ENCODE measurements around the gene CSRNP3. TPM values are rescaled to one million over a fixed set of nuclear protein-coding genes. Genes with fewer than 3 reads are reported as not detected.

CSRNP3 gene
- polyA plus RNA-seq, 2 of the 4 experiments (the other 2 are of a cell fraction) = 0.05 to 0.25 TPM

DNA sequence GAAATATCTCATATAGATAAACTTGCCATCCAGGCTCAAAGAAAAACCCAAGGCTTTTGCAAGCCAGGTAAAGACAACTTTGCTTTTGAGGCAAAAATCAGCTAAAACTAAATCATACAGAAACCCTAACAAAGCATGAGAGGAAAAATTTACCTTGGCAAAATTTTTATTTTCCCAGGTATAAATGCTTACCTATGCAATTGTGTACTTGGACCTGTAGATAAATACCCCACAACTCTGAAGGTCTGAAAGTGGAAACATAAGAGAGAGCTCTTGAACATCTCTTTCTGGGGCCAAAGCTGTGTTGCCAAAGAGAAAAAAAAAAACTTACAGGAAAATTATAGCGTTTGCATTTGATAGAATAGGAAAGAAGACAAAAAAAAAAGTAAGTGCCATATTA is 14.6 kb upstream of the CSRNP3 start:
- no peaks in the 10 kb centered on the region for H3K9me3 ChIP-seq
- CTCF ChIA-PET = no interaction called here
- TF ChIP-seq NFE2L2 (conservative IDR thresholded peaks at IDR 0.05; ENCODE audit: low read length) = no peak
- no peak for TF ChIP-seq HOXA7 (CRISPR knock-in tag; IDR thresholded peaks at IDR 0.05)
- no peak for TF ChIP-seq MYC (IDR thresholded peaks at IDR 0.05; ENCODE audit: borderline replicate concordance, low read length)
- no peak for TF ChIP-seq CHD2 (IDR thresholded peaks at IDR 0.05; ENCODE audit: low read length, partially characterized antibody)
- no peak for TF ChIP-seq NPAS2 (CRISPR knock-in tag; IDR thresholded peaks at IDR 0.05; ENCODE audit: borderline replicate concordance)
- TF ChIP-seq ZFP36 (IDR thresholded peaks at IDR 0.05; ENCODE audit: borderline replicate concordance, partially characterized antibody) = no peak
- TF ChIP-seq, protein P1, sequence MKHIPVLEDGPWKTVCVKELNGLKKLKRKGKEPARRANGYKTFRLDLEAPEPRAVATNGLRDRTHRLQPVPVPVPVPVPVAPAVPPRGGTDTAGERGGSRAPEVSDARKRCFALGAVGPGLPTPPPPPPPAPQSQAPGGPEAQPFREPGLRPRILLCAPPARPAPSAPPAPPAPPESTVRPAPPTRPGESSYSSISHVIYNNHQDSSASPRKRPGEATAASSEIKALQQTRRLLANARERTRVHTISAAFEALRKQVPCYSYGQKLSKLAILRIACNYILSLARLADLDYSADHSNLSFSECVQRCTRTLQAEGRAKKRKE (CRISPR knock-in tag; IDR thresholded peaks at IDR 0.05; ENCODE audit: low read depth) = no peak
- TF ChIP-seq EHMT2 (IDR thresholded peaks at IDR 0.05; ENCODE audit: low read depth) = no peak
- TF ChIP-seq, protein P2, sequence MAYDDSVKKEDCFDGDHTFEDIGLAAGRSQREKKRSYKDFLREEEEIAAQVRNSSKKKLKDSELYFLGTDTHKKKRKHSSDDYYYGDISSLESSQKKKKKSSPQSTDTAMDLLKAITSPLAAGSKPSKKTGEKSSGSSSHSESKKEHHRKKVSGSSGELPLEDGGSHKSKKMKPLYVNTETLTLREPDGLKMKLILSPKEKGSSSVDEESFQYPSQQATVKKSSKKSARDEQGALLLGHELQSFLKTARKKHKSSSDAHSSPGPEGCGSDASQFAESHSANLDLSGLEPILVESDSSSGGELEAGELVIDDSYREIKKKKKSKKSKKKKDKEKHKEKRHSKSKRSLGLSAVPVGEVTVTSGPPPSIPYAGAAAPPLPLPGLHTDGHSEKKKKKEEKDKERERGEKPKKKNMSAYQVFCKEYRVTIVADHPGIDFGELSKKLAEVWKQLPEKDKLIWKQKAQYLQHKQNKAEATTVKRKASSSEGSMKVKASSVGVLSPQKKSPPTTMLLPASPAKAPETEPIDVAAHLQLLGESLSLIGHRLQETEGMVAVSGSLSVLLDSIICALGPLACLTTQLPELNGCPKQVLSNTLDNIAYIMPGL (CRISPR knock-in tag; IDR thresholded peaks at IDR 0.05; ENCODE audit: borderline replicate concordance) = no peak
- TF ChIP-seq, protein P3, sequence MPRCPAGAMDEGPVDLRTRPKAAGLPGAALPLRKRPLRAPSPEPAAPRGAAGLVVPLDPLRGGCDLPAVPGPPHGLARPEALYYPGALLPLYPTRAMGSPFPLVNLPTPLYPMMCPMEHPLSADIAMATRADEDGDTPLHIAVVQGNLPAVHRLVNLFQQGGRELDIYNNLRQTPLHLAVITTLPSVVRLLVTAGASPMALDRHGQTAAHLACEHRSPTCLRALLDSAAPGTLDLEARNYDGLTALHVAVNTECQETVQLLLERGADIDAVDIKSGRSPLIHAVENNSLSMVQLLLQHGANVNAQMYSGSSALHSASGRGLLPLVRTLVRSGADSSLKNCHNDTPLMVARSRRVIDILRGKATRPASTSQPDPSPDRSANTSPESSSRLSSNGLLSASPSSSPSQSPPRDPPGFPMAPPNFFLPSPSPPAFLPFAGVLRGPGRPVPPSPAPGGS (IDR thresholded peaks at IDR 0.05) = no peak
- TF ChIP-seq RNF2 (IDR thresholded peaks at IDR 0.05; ENCODE audit: borderline replicate concordance, low read depth) = no peak
- TF ChIP-seq FOXS1 (CRISPR knock-in tag; IDR thresholded peaks at IDR 0.05) = no peak
- TF ChIP-seq HDAC2 (IDR thresholded peaks at IDR 0.05) = no peak
- DNase-seq (ENCODE audit: low read depth in 1 of 2, low spot score in 1 of 2) = no peak
- H3K27ac ChIP-seq = no peak overlapping the region
- FAIRE-seq = no peak
- no peaks in the 10 kb centered on the region for H3K4me1 ChIP-seq
- 50% methylated on average over 1 of the region's 1 CpG for WGBS (ENCODE audit: missing lambda C conversion rate)
- no peak for ATAC-seq
- POLR2A ChIA-PET = no interaction called here
- no peak overlapping the region for H3K4me2 ChIP-seq
- H3K4me3 ChIP-seq = no peak overlapping the region

DNA sequence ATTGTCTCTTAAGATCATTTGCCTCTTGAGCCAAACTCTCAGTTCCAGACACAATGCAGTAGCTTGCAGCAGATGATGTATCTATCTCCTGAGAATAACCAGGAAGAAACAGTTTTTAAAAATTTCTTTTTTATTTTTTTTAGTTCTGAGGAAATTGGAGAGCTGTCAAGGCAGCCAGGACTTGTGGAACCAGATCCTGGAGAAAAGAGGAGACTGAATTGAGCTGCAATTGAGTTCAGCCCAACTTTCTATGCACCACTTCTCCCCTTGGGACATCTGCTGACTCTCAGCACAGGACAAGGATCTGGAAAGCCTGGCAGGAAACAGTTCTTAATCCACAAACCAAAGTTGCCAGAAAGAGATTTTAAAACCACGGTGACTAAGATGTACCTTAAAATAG is 13.5 kb upstream of the CSRNP3 start:
- no peaks in the 10 kb centered on the region for H3K4me1 ChIP-seq
- CTCF ChIA-PET = interaction anchor here (0.7 kb wide), 1 partner anchor 38 kb away, joined by 3 read pairs; no protein-coding TSS in a partner anchor
- H3K4me2 ChIP-seq = no peak overlapping the region
- POLR2A ChIA-PET = no interaction called here
- H3K27ac ChIP-seq = no peak overlapping the region
- 3% methylated on average over 1 of the region's 1 CpG for WGBS (ENCODE audit: missing lambda C conversion rate)
- no peak overlapping the region for H3K4me3 ChIP-seq
- no peaks in the 10 kb centered on the region for H3K9me3 ChIP-seq
- no peak for ATAC-seq
- no peak for DNase-seq (ENCODE audit: low read depth in 1 of 2, low spot score in 1 of 2)
- no peak for FAIRE-seq
- no peak for TF ChIP-seq POLR2A (IDR thresholded peaks at IDR 0.05; ENCODE audit: low read length)
- TF ChIP-seq RNF2 (IDR thresholded peaks at IDR 0.05; ENCODE audit: borderline replicate concordance, low read depth) = no peak
- TF ChIP-seq CBX8 (IDR thresholded peaks at IDR 0.05) = no peak
- no peak for TF ChIP-seq POLR2AphosphoS2 (conservative IDR thresholded peaks at IDR 0.05; ENCODE audit: low read length)
- TF ChIP-seq NFE2L2 (conservative IDR thresholded peaks at IDR 0.05; ENCODE audit: low read length) = no peak
- TF ChIP-seq, protein P4, sequence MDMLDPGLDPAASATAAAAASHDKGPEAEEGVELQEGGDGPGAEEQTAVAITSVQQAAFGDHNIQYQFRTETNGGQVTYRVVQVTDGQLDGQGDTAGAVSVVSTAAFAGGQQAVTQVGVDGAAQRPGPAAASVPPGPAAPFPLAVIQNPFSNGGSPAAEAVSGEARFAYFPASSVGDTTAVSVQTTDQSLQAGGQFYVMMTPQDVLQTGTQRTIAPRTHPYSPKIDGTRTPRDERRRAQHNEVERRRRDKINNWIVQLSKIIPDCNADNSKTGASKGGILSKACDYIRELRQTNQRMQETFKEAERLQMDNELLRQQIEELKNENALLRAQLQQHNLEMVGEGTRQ (IDR thresholded peaks at IDR 0.05) = no peak
- TF ChIP-seq EHMT2 (IDR thresholded peaks at IDR 0.05; ENCODE audit: low read depth) = no peak
- no peak for TF ChIP-seq TFCP2L1 (CRISPR knock-in tag; IDR thresholded peaks at IDR 0.05)
- TF ChIP-seq PHF8 (IDR thresholded peaks at IDR 0.05; ENCODE audit: borderline replicate concordance, low read depth) = no peak
- no peak for TF ChIP-seq ELK1 (IDR thresholded peaks at IDR 0.05; ENCODE audit: low read depth, low read length)
- TF ChIP-seq ZNF302 (CRISPR knock-in tag; IDR thresholded peaks at IDR 0.05) = no peak
- TF ChIP-seq NR3C1 (IDR thresholded peaks at IDR 0.05) = no peak
- TF ChIP-seq KDM1A (IDR thresholded peaks at IDR 0.05; ENCODE audit: low read depth) = no peak
- TF ChIP-seq RARB (CRISPR knock-in tag; IDR thresholded peaks at IDR 0.05) = no peak
- no peak for TF ChIP-seq FOXS1 (CRISPR knock-in tag; IDR thresholded peaks at IDR 0.05)
- TF ChIP-seq CEBPB (IDR thresholded peaks at IDR 0.05) = no peak
- no peak for TF ChIP-seq HOXA7 (CRISPR knock-in tag; IDR thresholded peaks at IDR 0.05)
- TF ChIP-seq, protein P5, sequence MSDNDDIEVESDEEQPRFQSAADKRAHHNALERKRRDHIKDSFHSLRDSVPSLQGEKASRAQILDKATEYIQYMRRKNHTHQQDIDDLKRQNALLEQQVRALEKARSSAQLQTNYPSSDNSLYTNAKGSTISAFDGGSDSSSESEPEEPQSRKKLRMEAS (IDR thresholded peaks at IDR 0.05) = no peak
- no peak for TF ChIP-seq EP300 (IDR thresholded peaks at IDR 0.05)
